B cell (primary cell): ENCODE results near the gene IPP. TPM values are rescaled to one million over a fixed set of nuclear protein-coding genes. Genes with fewer than 3 reads are reported as not detected.

Source experiments
- ATAC-seq: fragments of 200-7000 bp; cut with Tn5 transposase; one replicate; pipeline ENCODE4 v1.10.0; 2021; ENCODE audit warnings: low read depth, mild to moderate bottlenecking, moderate number of reproducible peaks, moderate library complexity
- CTCF ChIA-PET: fragments of 350-600 bp; sonication (Branson Sonifier 250); formaldehyde crosslinking; loops from one replicate; lab custom pipeline; 2021; ENCODE audit warnings: antibody characterized with exemption, inconsistent platforms; lab: Charles Lee
- POLR2A ChIA-PET: fragments of 350-600 bp; sonication (Branson Sonifier 250); formaldehyde crosslinking; loops from one replicate; lab custom pipeline; 2021; ENCODE audit warnings: antibody characterized with exemption; lab: Charles Lee
- DNase-seq: peaks from one replicate; pipeline ENCODE4 v3.0.0; 2013
- H2AFZ ChIP-seq: 2 replicates; pipeline ENCODE4 v1.6.1; 2012; ENCODE audit warnings: mild to moderate bottlenecking, low read depth, low read length; ENCODE audit not compliant: insufficient read depth, poor library complexity, severe bottlenecking
- H3K27ac ChIP-seq, 2 donors: 1 replicate in 1 of 2; 2 replicates in 1 of 2; pipeline ENCODE4 v1.5.1; 2012 to 2013; ENCODE audit warnings: low read length in 2 of 2, mild to moderate bottlenecking in 2 of 2, moderate library complexity in 1 of 2
- H3K27me3 ChIP-seq, 4 experiments: fragments of 200-600 bp in 1 of 4; sonication (generic) in 1 of 4; replicated peaks in 1 of 4; 1 replicate in 2 of 4; 2 replicates in 2 of 4; pipeline versions ENCODE4 v1.6.1 to v1.7.0; 2013 to 2016; ENCODE audit warnings: low read length in 3 of 4, mild to moderate bottlenecking in 2 of 4, mixed read lengths in 1 of 4, moderate library complexity in 1 of 4; ENCODE audit not compliant: insufficient read depth in 4 of 4, control insufficient read depth in 3 of 4; ENCODE audit errors: control extremely low read depth in 1 of 4
- H3K36me3 ChIP-seq, 2 experiments: replicated peaks in 1 of 2; 1 replicate in 1 of 2; 2 replicates in 1 of 2; pipeline versions ENCODE4 v1.6.1 to v1.7.1; 2013; ENCODE audit warnings: low read length in 1 of 2; ENCODE audit not compliant: insufficient read depth in 2 of 2, control insufficient read depth in 1 of 2; ENCODE audit errors: control extremely low read depth in 1 of 2, extremely low read depth in 1 of 2
- H3K4me1 ChIP-seq, 2 donors: fragments of 200-600 bp in 1 of 2; sonication (generic) in 1 of 2; 1 replicate in 1 of 2; 2 replicates in 1 of 2; pipeline versions ENCODE4 v1.5.1 to v1.6.1; 2013 to 2017; ENCODE audit warnings: low read length in 2 of 2; ENCODE audit not compliant: control insufficient read depth in 2 of 2, insufficient read depth in 2 of 2
- H3K4me2 ChIP-seq: replicated peaks from 2 replicates; pipeline ENCODE3; 2012; ENCODE audit warnings: mild to moderate bottlenecking, low read depth, low read length; ENCODE audit not compliant: poor library complexity, severe bottlenecking
- H3K4me3 ChIP-seq, 5 experiments: fragments of 200-600 bp in 1 of 5; sonication (generic) in 1 of 5; 1 replicate in 3 of 5; 2 replicates in 2 of 5; pipeline versions ENCODE4 v1.5.1 to v1.7.0; 2011 to 2016; ENCODE audit warnings: low read length in 4 of 5, mild to moderate bottlenecking in 4 of 5, low read depth in 2 of 5, control low read depth in 1 of 5, moderate library complexity in 1 of 5; ENCODE audit not compliant: insufficient read depth in 1 of 5; ENCODE audit errors: control extremely low read depth in 1 of 5, extremely low read depth in 1 of 5
- H3K79me2 ChIP-seq: fragments of 200-600 bp; sonication (generic); one replicate; pipeline ENCODE4 v1.6.0; 2016; ENCODE audit warnings: low read length; ENCODE audit not compliant: control insufficient read depth, insufficient read depth
- H3K9ac ChIP-seq: fragments of 200-600 bp; sonication (generic); 2 replicates; pipeline ENCODE4 v1.6.1; 2017; ENCODE audit warnings: mild to moderate bottlenecking, low read length, moderate library complexity
- H3K9me3 ChIP-seq, 3 donors: one replicate each; pipeline versions ENCODE4 v1.6.1 to v1.7.1; 2013; ENCODE audit warnings: low read length in 2 of 3; ENCODE audit not compliant: control insufficient read depth in 2 of 3, insufficient read depth in 1 of 3; ENCODE audit errors: control extremely low read depth in 1 of 3
- H4K20me1 ChIP-seq: 2 replicates; pipeline ENCODE4 v1.6.0; 2012; ENCODE audit warnings: mild to moderate bottlenecking, low read length; ENCODE audit not compliant: insufficient read depth, control insufficient read depth, poor library complexity, severe bottlenecking
- H3K27ac Mint-ChIP-seq: one replicate; pipeline ENCODE4 v1.8.0; 2021; ENCODE audit warnings: mixed read lengths
- H3K27me3 Mint-ChIP-seq: one replicate; pipeline ENCODE4 v1.8.0; 2021; ENCODE audit warnings: mixed read lengths
- H3K4me1 Mint-ChIP-seq: one replicate; pipeline ENCODE4 v1.8.0; 2021; ENCODE audit warnings: mixed read lengths
- H3K4me3 Mint-ChIP-seq: one replicate; pipeline ENCODE4 v1.8.0; 2021; ENCODE audit warnings: mixed read lengths
- H3K9me3 Mint-ChIP-seq: one replicate; pipeline ENCODE4 v1.8.0; 2022; ENCODE audit warnings: mixed read lengths; ENCODE audit not compliant: insufficient read depth
- EZH2 ChIP-seq: IDR thresholded peaks from 2 replicates; pipeline ENCODE4 v1.6.1; 2012; ENCODE audit warnings: borderline replicate concordance, low read depth, mild to moderate bottlenecking, moderate library complexity, low read length; ENCODE audit not compliant: insufficient read depth, poor library complexity, severe bottlenecking
- WGBS: methylation state at CpG from one replicate; pipeline ENCODE4 v1.1.5; 2013; ENCODE audit warnings: missing lambda C conversion rate; ENCODE audit not compliant: insufficient coverage; 5-methylcytosine and 5-hydroxymethylcytosine counted together
- intact Hi-C: fragments of 100-400 bp; cut with micrococcal nuclease; formaldehyde crosslinking; loops from one replicate; pipeline ENCODE4 v1.10.0; 2022
- polyA minus RNA-seq: library from RNA; depleted of rRNA, polyadenylated mRNA; stranded (reverse); fragments of >200 nt; gene quantifications from 2 replicates; pipeline ENCODE4 v1.2.3, GENCODE V29; 2012
- polyA plus RNA-seq: library from polyadenylated mRNA; depleted of rRNA; stranded (reverse); fragments of >200 nt; gene quantifications from 2 replicates; pipeline ENCODE4 v1.2.3, GENCODE V29; 2012
- total RNA-seq, 2 donors: library from RNA; stranded (reverse); fragments of 120-200 nt in 1 of 2; gene quantifications; 1 replicate in 1 of 2; 2 replicates in 1 of 2; pipeline versions ENCODE4 v1.2.3 to v1.2.4, GENCODE V29; 2013 to 2022
- TF ChIP-seq, protein P1 (sequence below): fragments of 200-600 bp; IDR thresholded peaks from one replicate; pipeline ENCODE4 v1.8.0; 2022; ENCODE audit warnings: antibody characterized with exemption, mild to moderate bottlenecking

Gene IPP
- total RNA-seq (12.1 and 12.7 TPM in 2 replicates), polyA plus RNA-seq (2.3 and 2.8 TPM in 2 replicates), polyA minus RNA-seq (1.7 and 3.0 TPM in 2 replicates)
- total RNA-seq (2013) = 13.9 TPM

DNA sequence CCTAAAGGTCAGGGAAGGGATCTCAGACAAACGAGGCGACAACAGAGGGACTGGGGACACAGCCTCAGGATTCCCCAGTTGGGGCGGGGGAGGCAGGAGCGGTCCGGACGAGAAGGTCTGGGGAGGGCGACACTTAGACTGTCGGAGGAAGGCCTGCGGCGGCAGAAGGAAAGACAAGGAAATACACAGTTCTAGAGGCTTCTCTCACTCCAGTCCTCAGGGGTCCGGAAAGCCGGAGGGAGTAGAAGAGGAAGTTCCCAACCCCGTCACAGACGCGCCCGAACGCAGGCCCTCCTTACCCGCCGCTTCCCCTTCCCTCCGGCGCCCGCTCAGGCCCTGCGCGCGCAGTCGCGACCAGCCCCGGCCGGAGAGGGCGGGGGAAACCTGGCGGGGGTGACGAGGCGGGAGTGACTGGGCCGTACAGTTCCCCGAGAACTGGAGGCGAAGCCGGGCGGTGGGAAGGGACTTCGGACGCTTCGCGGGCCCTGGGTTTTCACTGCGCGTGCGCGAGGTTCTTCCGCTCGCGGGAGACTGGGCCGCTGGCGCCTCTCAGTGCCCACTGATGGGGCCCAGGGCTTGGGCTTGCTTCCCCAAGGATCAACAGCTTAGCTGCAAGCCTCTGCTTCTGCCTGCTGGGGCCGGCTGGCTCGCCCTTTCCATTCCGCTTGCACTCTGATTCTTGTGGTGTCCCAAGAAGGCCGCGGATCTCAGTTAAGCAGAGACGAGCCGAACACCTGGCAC is at the start of gene IPP:
Gene IPP, minus strand, starts transcription at position 356 of the 741 bp plus-strand sequence. CDS start 4,242 bp downstream, outside the sequence.
- DNase-seq = peak; percentile 96
- peak within 1 kb of the TSS; percentile 94 to 98 for H3K27ac ChIP-seq
- Mint-ChIP-seq H3K27ac (peak within 1 kb of the TSS; percentile 100), H3K4me3 (peak within 1 kb of the TSS; percentile 99), H3K27me3 (no peaks in the 10 kb centered on the region), H3K9me3 (no peaks in the 10 kb centered on the region), H3K4me1 (peaks cover 15% of the 10 kb centered on the region)
- peak within 1 kb of the TSS; percentile 90 for H2AFZ ChIP-seq
- no peaks in the 10 kb centered on the region for H4K20me1 ChIP-seq
- TF ChIP-seq, protein P1, sequence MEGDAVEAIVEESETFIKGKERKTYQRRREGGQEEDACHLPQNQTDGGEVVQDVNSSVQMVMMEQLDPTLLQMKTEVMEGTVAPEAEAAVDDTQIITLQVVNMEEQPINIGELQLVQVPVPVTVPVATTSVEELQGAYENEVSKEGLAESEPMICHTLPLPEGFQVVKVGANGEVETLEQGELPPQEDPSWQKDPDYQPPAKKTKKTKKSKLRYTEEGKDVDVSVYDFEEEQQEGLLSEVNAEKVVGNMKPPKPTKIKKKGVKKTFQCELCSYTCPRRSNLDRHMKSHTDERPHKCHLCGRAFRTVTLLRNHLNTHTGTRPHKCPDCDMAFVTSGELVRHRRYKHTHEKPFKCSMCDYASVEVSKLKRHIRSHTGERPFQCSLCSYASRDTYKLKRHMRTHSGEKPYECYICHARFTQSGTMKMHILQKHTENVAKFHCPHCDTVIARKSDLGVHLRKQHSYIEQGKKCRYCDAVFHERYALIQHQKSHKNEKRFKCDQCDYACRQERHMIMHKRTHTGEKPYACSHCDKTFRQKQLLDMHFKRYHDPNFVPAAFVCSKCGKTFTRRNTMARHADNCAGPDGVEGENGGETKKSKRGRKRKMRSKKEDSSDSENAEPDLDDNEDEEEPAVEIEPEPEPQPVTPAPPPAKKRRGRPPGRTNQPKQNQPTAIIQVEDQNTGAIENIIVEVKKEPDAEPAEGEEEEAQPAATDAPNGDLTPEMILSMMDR = no peak
- no peak for TF ChIP-seq EZH2
- peak within 1 kb of the TSS; percentile 86 for H3K4me2 ChIP-seq
- H3K9me3 ChIP-seq = peaks cover 0 to 5% (median 3%) of the 10 kb centered on the region in 3 donors
- H3K9ac ChIP-seq = peak within 1 kb of the TSS; percentile 84
- peak within 1 kb of the TSS; percentile 70 to 82 (median 75) for H3K4me3 ChIP-seq
- POLR2A ChIA-PET = interaction anchor here (0.5 to 1.3 kb wide), 4 partner anchors 64 to 1725 kb away, joined by 4 to 14 read pairs (median 4); partner anchors contain the start of gene GPBP1L1
- CTCF ChIA-PET = interaction anchor here (0.7 to 1.2 kb wide), 3 partner anchors 22 to 64 kb away, joined by 3 to 5 read pairs (median 3); partner anchors contain the start of gene GPBP1L1
- peaks cover 8 to 18% of the 10 kb centered on the region in 2 donors for H3K4me1 ChIP-seq
- no peaks in the 10 kb centered on the region for H3K79me2 ChIP-seq
- peak; percentile 94 for ATAC-seq
- H3K36me3 ChIP-seq = no peaks in the 10 kb centered on the region
- intact Hi-C loops = loop anchor here (1.0 to 10.0 kb wide), 6 partner anchors 53 to 552 kb away; partner anchors contain the start of genes LRRC41, MAST2, PRDX1 and UQCRH
- WGBS = under 1% methylated on average over 54 of the region's 58 CpGs
- H3K27me3 ChIP-seq = no peaks in the 10 kb centered on the region

DNA sequence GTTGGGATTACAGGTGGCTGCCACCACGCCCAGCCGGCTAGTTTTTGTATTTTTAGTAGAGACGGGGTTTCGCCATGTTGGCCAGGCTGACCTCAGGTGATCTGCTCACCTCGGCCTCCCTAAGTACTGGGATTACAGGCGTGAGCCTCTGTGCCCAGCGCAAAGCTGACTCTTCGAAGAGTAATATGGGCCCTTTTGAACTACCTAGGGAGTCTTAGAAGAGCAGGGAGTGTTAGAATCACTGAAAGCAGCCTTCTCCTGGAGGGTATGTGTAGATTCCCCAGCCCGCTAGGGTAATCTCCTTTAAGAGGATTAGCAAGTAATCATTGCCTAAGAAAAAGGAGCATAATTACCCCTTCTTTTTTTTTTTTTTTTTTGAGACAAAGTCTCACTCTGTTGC is 46.5 kb upstream of the IPP start:
- 97% methylated on average over 7 of the region's 9 CpGs for WGBS
- ATAC-seq = no peak
- no peaks in the 10 kb centered on the region for H3K9me3 Mint-ChIP-seq

More for the DNA sequence above, 46.5 kb upstream of the IPP start:
- no peaks in the 10 kb centered on the region for H3K79me2 ChIP-seq
- H3K4me3 ChIP-seq = no peak overlapping the region
- no peak overlapping the region for H3K9ac ChIP-seq
- CTCF ChIA-PET = no interaction called here
- H3K27me3 Mint-ChIP-seq = peaks cover 12% of the 10 kb centered on the region
- intact Hi-C loops = no loop called here
- no peak overlapping the region for H3K27ac Mint-ChIP-seq
- no peaks in the 10 kb centered on the region for H3K27me3 ChIP-seq
- H3K4me2 ChIP-seq = no peak overlapping the region
- H4K20me1 ChIP-seq = no peaks in the 10 kb centered on the region
- POLR2A ChIA-PET = no interaction called here
- DNase-seq = no peak
- H2AFZ ChIP-seq = no peak overlapping the region
- H3K9me3 ChIP-seq = no peaks in the 10 kb centered on the region
- H3K4me3 Mint-ChIP-seq = no peak overlapping the region
- H3K4me1 ChIP-seq = no peaks in the 10 kb centered on the region
- H3K27ac ChIP-seq = no peak overlapping the region
- H3K4me1 Mint-ChIP-seq = peaks cover 2% of the 10 kb centered on the region
- TF ChIP-seq EZH2 = no peak
- TF ChIP-seq, protein P1 = no peak
- H3K36me3 ChIP-seq = no peaks in the 10 kb centered on the region
